ENCODE results near the gene MYO3B.

- no peak for TF ChIP-seq CTCF (IDR thresholded peaks at IDR 0.05)
- no peak for TF ChIP-seq POLR2AphosphoS5 (IDR thresholded peaks at IDR 0.05)
- no peak for TF ChIP-seq POLR2A (IDR thresholded peaks at IDR 0.05)
Measured at GRCh38 chr2:170228429-170228828, 50.5 kb downstream of the MYO3B start.

Measured in sigmoid colon (tissue), 4 donors.